ENCODE data around the gene PCDHGA9. TPM values are rescaled to one million over a fixed set of nuclear protein-coding genes. Genes with fewer than 3 reads are reported as not detected.

Gene PCDHGA9
- total and polyA plus RNA-seq, 10 of the 15 experiments (the other 5 are each of a cell fraction or from before 2014, with no cell fraction given), result 0.08 to 0.63 (median 0.29) TPM; not detected in 2

GRCh38 chr5:141362719-141363118 is 39.9 kb upstream of the PCDHGA9 start (continued):
- TF ChIP-seq CBX3 (IDR thresholded peaks at IDR 0.05; ENCODE audit: borderline replicate concordance, low read depth) (no peak), CBX5 (IDR thresholded peaks at IDR 0.05; ENCODE audit: low read depth) (no peak), PKNOX1 (IDR thresholded peaks at IDR 0.05) (no peak), SMARCA5 (IDR thresholded peaks at IDR 0.05) (no peak), GABPA (IDR thresholded peaks at IDR 0.05; ENCODE audit: low read depth) (no peak)

GRCh38 chr5:141363952-141364660 is 38.5 kb upstream of the PCDHGA9 start, which contains the start of gene PCDHGA5:
PCDHGA5 (plus strand) TSS chr5:141364162; CDS start chr5:141364331, 169 bp downstream.
- no peak within 1 kb of the TSS for H2AFZ ChIP-seq (ENCODE audit: control insufficient read depth, low read depth, low read length)
- H3K79me2 ChIP-seq (ENCODE audit: control insufficient read depth, insufficient read depth, low read length), result no peaks in the 10 kb centered on the region
- H3K27me3 ChIP-seq (replicated peaks in 1 of 2; ENCODE audit: control insufficient read depth in 2 of 2, insufficient read depth in 2 of 2, low read length in 1 of 2), result no peaks in the 10 kb centered on the region; a peak in 1 of 4 replicates
- no peaks in the 10 kb centered on the region for H4K20me1 ChIP-seq (ENCODE audit: control insufficient read depth, insufficient read depth)
- RAD21 ChIA-PET (ENCODE audit: unreplicated experiment), result no interaction called here
- in situ Hi-C loops (cut with MboI) (no loop called here), intact Hi-C loops (cut with micrococcal nuclease; ENCODE audit: unreplicated experiment) (no loop called here)
- no peak within 1 kb of the TSS for H3K4me2 ChIP-seq (ENCODE audit: control insufficient read depth, insufficient read depth)
- DNase-seq (ENCODE audit: low read depth, low spot score) (no peak), FAIRE-seq (no peak), ATAC-seq (no peak)
- CTCF ChIA-PET, result interaction anchor here (1.1 kb wide), 1 partner anchor 146 kb away, joined by 3 read pairs; no protein-coding TSS in a partner anchor
- SMC1A ChIA-PET (ENCODE audit: uncharacterized antibody, unreplicated experiment), result no interaction called here
- POLR2A ChIA-PET, result no interaction called here
- H3K4me1 ChIP-seq (ENCODE audit: control insufficient read depth, insufficient read depth, low read length), result no peaks in the 10 kb centered on the region
- BruUV-seq (replicated peaks), result no TSS peak
- WGBS (ENCODE audit: insufficient coverage, insufficient replicate concordance, low lambda C conversion rate, missing lambda C conversion rate), result 79% methylated on average over 34 of the region's 34 CpGs
- no peak within 1 kb of the TSS for H3K27ac ChIP-seq (ENCODE audit: control insufficient read depth, insufficient read depth)
- peaks cover 15% of the 10 kb centered on the region; the same call in 2 of the 3 replicates for H3K9me3 ChIP-seq (replicated peaks; ENCODE audit: control insufficient read depth, insufficient read depth, low read length)
- no peak within 1 kb of the TSS for H3K4me3 ChIP-seq
- no peaks in the 10 kb centered on the region for H3K36me3 ChIP-seq (ENCODE audit: control insufficient read depth in 2 of 2, insufficient read depth in 2 of 2, low read length in 1 of 2)
- H3K9ac ChIP-seq (ENCODE audit: control insufficient read depth, insufficient read depth, low read length), result no peak within 1 kb of the TSS
- TF ChIP-seq NR2C2 (IDR thresholded peaks at IDR 0.05; ENCODE audit: borderline replicate concordance, control insufficient read depth, insufficient read length, low read depth) (no peak), NR2F1 (conservative IDR thresholded peaks at IDR 0.05) (no peak), BACH1 (IDR thresholded peaks at IDR 0.05; ENCODE audit: borderline replicate concordance) (no peak), RUNX3 (IDR thresholded peaks at IDR 0.05; ENCODE audit: low read length) (no peak), CHD2 (IDR thresholded peaks at IDR 0.05; ENCODE audit: borderline replicate concordance, low read depth, low read length) (no peak), ZNF592 (IDR thresholded peaks at IDR 0.05) (no peak), SREBF2 (IDR thresholded peaks at IDR 0.05; ENCODE audit: low read length) (no peak), BHLHE40 (IDR thresholded peaks at IDR 0.05; ENCODE audit: borderline replicate concordance in 1 of 2, low read depth in 2 of 2, low read length in 1 of 2) (no peak)
- TF ChIP-seq, protein P1, sequence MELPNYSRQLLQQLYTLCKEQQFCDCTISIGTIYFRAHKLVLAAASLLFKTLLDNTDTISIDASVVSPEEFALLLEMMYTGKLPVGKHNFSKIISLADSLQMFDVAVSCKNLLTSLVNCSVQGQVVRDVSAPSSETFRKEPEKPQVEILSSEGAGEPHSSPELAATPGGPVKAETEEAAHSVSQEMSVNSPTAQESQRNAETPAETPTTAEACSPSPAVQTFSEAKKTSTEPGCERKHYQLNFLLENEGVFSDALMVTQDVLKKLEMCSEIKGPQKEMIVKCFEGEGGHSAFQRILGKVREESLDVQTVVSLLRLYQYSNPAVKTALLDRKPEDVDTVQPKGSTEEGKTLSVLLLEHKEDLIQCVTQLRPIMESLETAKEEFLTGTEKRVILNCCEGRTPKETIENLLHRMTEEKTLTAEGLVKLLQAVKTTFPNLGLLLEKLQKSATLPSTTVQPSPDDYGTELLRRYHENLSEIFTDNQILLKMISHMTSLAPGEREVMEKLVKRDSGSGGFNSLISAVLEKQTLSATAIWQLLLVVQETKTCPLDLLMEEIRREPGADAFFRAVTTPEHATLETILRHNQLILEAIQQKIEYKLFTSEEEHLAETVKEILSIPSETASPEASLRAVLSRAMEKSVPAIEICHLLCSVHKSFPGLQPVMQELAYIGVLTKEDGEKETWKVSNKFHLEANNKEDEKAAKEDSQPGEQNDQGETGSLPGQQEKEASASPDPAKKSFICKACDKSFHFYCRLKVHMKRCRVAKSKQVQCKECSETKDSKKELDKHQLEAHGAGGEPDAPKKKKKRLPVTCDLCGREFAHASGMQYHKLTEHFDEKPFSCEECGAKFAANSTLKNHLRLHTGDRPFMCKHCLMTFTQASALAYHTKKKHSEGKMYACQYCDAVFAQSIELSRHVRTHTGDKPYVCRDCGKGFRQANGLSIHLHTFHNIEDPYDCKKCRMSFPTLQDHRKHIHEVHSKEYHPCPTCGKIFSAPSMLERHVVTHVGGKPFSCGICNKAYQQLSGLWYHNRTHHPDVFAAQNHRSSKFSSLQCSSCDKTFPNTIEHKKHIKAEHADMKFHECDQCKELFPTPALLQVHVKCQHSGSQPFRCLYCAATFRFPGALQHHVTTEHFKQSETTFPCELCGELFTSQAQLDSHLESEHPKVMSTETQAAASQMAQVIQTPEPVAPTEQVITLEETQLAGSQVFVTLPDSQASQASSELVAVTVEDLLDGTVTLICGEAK (IDR thresholded peaks at IDR 0.05; ENCODE audit: borderline replicate concordance), result no peak

All from GM12878 (cell line).